K562 (cell line): Measurements from ENCODE around the gene DNASE1L3. TPM values are rescaled to one million over a fixed set of nuclear protein-coding genes. Genes with fewer than 3 reads are reported as not detected.

Source experiments
- COPS2 ChIP-seq: fragments of 450-650 bp; conservative IDR thresholded peaks from 2 replicates; pipeline ENCODE4 v1.6.1; 2016; ENCODE audit warnings: mild to moderate bottlenecking, moderate library complexity
- DACH1 ChIP-seq: fragments of 450-650 bp; IDR thresholded peaks from 2 replicates; pipeline ENCODE4 v1.6.1; 2018; ENCODE audit not compliant: partially characterized antibody
- POLR3G ChIP-seq: IDR thresholded peaks from 2 replicates; pipeline ENCODE4 v1.6.1; 2011; ENCODE audit not compliant: insufficient read length, insufficient replicate concordance; ENCODE audit errors: extremely low read depth
- RUNX1 ChIP-seq: sonication (generic); IDR thresholded peaks from 2 replicates; pipeline ENCODE4 v1.6.1; 2016; ENCODE audit warnings: antibody characterized with exemption, low read depth
- ZNF668 ChIP-seq: fragments of 250-450 bp; sonication (Bioruptor Pico); IDR thresholded peaks from 2 replicates; pipeline ENCODE4 v1.8.0; 2022; ENCODE audit warnings: mild to moderate bottlenecking, inconsistent platforms
- polyA plus RNA-seq, 8 experiments: library from polyadenylated mRNA; depleted of rRNA in 4 of 8; stranded (reverse) in 5 of 8; unstranded in 3 of 8; fragments of >200 nt; fragmentation: Nextera tagmentation in 2 of 8; fragmentation: Illumina TruSeq in 1 of 8; extraction: Ambion mirVana in 2 of 8; extraction: Trizol in 1 of 8; gene quantifications; 2 replicates each; pipeline versions ENCODE4 v1.2.1 to v1.2.3, GENCODE V29; 2011 to 2014; ENCODE audit warnings: inconsistent platforms in 1 of 8, missing spikeins in 1 of 8
- total RNA-seq, 7 experiments: library from RNA; depleted of rRNA in 6 of 7; stranded (reverse); fragments of >200 nt in 6 of 7; fragmentation: Illumina TruSeq in 2 of 7; extraction: Trizol in 2 of 7; gene quantifications; 2 replicates each; pipeline versions ENCODE4 v1.2.1 to v1.2.3, GENCODE V29; 2011 to 2021; ENCODE audit warnings: low replicate concordance in 1 of 7
- TF ChIP-seq, protein P1 (sequence below), 2 experiments: fragments of 450-650 bp; formaldehyde crosslinking in 1 of 2; IDR thresholded peaks; 2 replicates each; pipeline versions ENCODE4 v1.4.0 to v1.6.1; 2014 to 2020; ENCODE audit warnings: mild to moderate bottlenecking in 2 of 2, borderline replicate concordance in 1 of 2, low read depth in 1 of 2
- TF ChIP-seq, protein P2 (sequence below): fragments of 250-450 bp; sonication (Bioruptor Pico); IDR thresholded peaks from 2 replicates; pipeline ENCODE4 v1.8.0; 2022; ENCODE audit warnings: inconsistent platforms

Gene DNASE1L3
- total and polyA plus RNA-seq, 9 of the 15 experiments (the other 6 are each of a cell fraction or from before 2014, with no cell fraction given) = 0.06 TPM; not detected in 8

GRCh38 chr3:58164906-58165821, 45.6 kb downstream of the DNASE1L3 start (continued):
- TF ChIP-seq, protein P1, sequence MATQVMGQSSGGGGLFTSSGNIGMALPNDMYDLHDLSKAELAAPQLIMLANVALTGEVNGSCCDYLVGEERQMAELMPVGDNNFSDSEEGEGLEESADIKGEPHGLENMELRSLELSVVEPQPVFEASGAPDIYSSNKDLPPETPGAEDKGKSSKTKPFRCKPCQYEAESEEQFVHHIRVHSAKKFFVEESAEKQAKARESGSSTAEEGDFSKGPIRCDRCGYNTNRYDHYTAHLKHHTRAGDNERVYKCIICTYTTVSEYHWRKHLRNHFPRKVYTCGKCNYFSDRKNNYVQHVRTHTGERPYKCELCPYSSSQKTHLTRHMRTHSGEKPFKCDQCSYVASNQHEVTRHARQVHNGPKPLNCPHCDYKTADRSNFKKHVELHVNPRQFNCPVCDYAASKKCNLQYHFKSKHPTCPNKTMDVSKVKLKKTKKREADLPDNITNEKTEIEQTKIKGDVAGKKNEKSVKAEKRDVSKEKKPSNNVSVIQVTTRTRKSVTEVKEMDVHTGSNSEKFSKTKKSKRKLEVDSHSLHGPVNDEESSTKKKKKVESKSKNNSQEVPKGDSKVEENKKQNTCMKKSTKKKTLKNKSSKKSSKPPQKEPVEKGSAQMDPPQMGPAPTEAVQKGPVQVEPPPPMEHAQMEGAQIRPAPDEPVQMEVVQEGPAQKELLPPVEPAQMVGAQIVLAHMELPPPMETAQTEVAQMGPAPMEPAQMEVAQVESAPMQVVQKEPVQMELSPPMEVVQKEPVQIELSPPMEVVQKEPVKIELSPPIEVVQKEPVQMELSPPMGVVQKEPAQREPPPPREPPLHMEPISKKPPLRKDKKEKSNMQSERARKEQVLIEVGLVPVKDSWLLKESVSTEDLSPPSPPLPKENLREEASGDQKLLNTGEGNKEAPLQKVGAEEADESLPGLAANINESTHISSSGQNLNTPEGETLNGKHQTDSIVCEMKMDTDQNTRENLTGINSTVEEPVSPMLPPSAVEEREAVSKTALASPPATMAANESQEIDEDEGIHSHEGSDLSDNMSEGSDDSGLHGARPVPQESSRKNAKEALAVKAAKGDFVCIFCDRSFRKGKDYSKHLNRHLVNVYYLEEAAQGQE (IDR thresholded peaks at IDR 0.05; ENCODE audit: borderline replicate concordance) = no peak
- TF ChIP-seq, protein P1 (CRISPR knock-in tag; IDR thresholded peaks at IDR 0.05; ENCODE audit: low read depth) = no peak
- TF ChIP-seq COPS2 (no peak), RUNX1 (no peak), DACH1 (no peak), ZNF668 (CRISPR knock-in tag) (no peak), POLR3G (no peak)
- TF ChIP-seq, protein P2, sequence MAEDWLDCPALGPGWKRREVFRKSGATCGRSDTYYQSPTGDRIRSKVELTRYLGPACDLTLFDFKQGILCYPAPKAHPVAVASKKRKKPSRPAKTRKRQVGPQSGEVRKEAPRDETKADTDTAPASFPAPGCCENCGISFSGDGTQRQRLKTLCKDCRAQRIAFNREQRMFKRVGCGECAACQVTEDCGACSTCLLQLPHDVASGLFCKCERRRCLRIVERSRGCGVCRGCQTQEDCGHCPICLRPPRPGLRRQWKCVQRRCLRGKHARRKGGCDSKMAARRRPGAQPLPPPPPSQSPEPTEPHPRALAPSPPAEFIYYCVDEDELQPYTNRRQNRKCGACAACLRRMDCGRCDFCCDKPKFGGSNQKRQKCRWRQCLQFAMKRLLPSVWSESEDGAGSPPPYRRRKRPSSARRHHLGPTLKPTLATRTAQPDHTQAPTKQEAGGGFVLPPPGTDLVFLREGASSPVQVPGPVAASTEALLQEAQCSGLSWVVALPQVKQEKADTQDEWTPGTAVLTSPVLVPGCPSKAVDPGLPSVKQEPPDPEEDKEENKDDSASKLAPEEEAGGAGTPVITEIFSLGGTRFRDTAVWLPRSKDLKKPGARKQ (CRISPR knock-in tag) = no peak
